ENCODE results near the gene NAXE.

DNA sequence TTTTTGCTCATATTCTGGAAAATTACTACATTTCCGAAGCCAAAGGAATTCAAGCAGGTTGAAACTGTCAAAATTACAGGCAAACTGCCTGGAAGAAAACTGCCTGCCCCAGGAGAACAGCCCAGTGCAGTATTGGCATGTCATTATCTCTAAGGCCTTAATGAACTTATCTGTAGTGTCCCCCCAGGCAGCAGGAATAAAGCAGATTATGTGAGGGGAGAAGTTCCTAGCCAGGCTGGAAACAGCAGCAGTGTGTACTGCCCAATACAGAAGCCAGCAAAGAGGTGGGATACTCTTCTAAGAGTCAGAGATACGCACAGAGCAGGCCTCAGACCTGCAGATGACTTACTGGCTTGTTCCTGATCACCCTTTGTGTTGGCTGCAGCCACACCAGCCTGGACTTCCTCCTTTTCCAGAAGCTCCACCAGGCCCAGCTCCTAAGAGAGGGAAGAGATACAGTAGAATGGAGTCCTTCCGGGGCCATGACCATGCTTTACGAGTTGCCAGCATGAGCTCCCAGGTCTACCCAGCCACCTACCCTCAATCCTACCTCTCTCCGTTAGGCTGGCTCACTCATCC lies 30.9 kb upstream of the NAXE start:
- TF ChIP-seq ARNT (IDR thresholded peaks at IDR 0.05), result no peak
- TF ChIP-seq TARDBP (IDR thresholded peaks at IDR 0.05), result no peak

All from HEK293T (cell line).